HFFc6 (cell line): Measurements from ENCODE around the gene ELOVL6. TPM values are rescaled to one million over a fixed set of nuclear protein-coding genes. Genes with fewer than 3 reads are reported as not detected.
A peak's percentile ranks its signal among the peaks of the same experiment; 100 is the strongest.

ENCODE experiments used
- DNase-seq: peaks from one replicate; pipeline ENCODE4 v3.0.0-alpha.2; 2018
- H3K27ac Mint-ChIP-seq: 2 replicates; pipeline ENCODE4 v1.8.0; 2020; ENCODE audit warnings: mild to moderate bottlenecking, mixed read lengths
- H3K27me3 Mint-ChIP-seq: 2 replicates; pipeline ENCODE4 v1.8.0; 2021; ENCODE audit warnings: mild to moderate bottlenecking, moderate library complexity, mixed read lengths; ENCODE audit not compliant: insufficient read depth
- H3K36me3 Mint-ChIP-seq: 2 replicates; pipeline ENCODE4 v1.8.0; 2021; ENCODE audit warnings: low read depth, mixed read lengths
- H3K4me1 Mint-ChIP-seq: 2 replicates; pipeline ENCODE4 v1.8.0; 2020; ENCODE audit warnings: low read depth, mixed read lengths
- H3K4me3 Mint-ChIP-seq: 2 replicates; pipeline ENCODE4 v1.8.0; 2020; ENCODE audit warnings: mild to moderate bottlenecking, moderate library complexity, mixed read lengths
- H3K9me3 Mint-ChIP-seq: 2 replicates; pipeline ENCODE4 v1.8.0; 2020; ENCODE audit warnings: mild to moderate bottlenecking, mixed read lengths
- total RNA-seq, 6 experiments: library from RNA; stranded (reverse); fragmentation: NEBNext Ultra II Directional; extraction: Animal tissue kit (Norgen Biotek cat#: 25700); gene quantifications; 2 replicates in 1 of 6; 3 replicates in 5 of 6; pipeline ENCODE4 v1.2.3, GENCODE V29; 2021
- TF ChIP-seq, protein P1 (sequence below): fragments of 200-600 bp; sonication (generic); IDR thresholded peaks from 2 replicates; pipeline ENCODE4 v1.5.0; 2021; ENCODE audit warnings: antibody characterized with exemption, mild to moderate bottlenecking

ELOVL6 gene
- total RNA-seq, 6 experiments from 2014 or later: 21.0 to 26.2 (median 22.5) TPM

DNA sequence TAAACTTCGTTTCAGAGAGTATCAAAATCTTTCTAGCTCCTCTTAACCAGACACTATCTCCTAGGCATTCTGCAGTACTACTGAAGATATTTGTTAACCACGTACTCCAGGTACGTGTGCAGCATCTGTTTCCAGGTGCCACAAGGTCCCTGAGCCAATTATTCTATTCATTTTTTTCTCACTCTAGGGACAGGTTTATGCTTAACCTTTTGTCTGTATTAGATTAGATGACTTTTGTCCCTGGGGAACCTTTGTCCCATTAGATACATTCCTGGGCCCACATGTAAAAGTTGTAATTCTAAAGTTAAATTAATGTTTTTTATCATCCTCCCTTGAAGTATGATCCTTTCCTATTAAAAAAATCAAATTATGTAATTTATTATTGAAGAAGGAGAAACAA lies 16.5 kb downstream of the ELOVL6 start:
- Mint-ChIP-seq H3K4me1 (peaks cover 20% of the 10 kb centered on the region), H3K36me3 (peaks cover 10% of the 10 kb centered on the region), H3K27ac (no peak overlapping the region), H3K4me3 (no peak overlapping the region), H3K27me3 (peaks cover 2% of the 10 kb centered on the region), H3K9me3 (no peaks in the 10 kb centered on the region)
- TF ChIP-seq, protein P1, sequence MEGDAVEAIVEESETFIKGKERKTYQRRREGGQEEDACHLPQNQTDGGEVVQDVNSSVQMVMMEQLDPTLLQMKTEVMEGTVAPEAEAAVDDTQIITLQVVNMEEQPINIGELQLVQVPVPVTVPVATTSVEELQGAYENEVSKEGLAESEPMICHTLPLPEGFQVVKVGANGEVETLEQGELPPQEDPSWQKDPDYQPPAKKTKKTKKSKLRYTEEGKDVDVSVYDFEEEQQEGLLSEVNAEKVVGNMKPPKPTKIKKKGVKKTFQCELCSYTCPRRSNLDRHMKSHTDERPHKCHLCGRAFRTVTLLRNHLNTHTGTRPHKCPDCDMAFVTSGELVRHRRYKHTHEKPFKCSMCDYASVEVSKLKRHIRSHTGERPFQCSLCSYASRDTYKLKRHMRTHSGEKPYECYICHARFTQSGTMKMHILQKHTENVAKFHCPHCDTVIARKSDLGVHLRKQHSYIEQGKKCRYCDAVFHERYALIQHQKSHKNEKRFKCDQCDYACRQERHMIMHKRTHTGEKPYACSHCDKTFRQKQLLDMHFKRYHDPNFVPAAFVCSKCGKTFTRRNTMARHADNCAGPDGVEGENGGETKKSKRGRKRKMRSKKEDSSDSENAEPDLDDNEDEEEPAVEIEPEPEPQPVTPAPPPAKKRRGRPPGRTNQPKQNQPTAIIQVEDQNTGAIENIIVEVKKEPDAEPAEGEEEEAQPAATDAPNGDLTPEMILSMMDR: no peak
- no peak for DNase-seq

DNA sequence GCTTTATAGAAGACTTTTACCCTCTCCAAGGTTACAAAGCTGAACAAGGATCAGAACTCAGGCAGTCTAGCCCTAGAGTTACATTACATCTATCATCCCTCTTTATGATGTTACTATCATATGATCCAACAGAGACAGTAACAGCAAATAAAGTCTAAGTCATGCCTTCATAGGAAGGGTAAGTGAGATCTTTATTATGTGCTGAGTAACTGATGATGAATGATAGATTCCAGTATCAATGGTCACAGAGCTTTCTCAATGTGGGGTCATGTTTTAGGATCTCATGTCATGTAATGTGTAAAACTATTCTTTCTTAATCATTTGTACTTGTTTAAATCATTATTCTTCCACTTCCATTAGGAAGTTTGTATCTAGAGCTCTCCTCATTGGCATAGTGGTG lies 22.8 kb downstream of the ELOVL6 start:
- H3K27me3 Mint-ChIP-seq: peaks cover 2% of the 10 kb centered on the region; the same call in 1 of the 2 replicates
- no peaks in the 10 kb centered on the region for H3K9me3 Mint-ChIP-seq
- peaks cover 5% of the 10 kb centered on the region; the same call in 1 of the 2 replicates for H3K4me1 Mint-ChIP-seq
- H3K36me3 Mint-ChIP-seq: peaks cover 10% of the 10 kb centered on the region
- H3K27ac Mint-ChIP-seq: no peak overlapping the region
- H3K4me3 Mint-ChIP-seq: no peak overlapping the region
- TF ChIP-seq, protein P1: no peak
- peak; percentile 23 for DNase-seq

- peaks cover 4% of the 10 kb centered on the region for H3K36me3 Mint-ChIP-seq
- H3K4me3 Mint-ChIP-seq: no peak overlapping the region
- no peak overlapping the region for H3K27ac Mint-ChIP-seq
- peaks cover 2% of the 10 kb centered on the region; the same call in 1 of the 2 replicates for H3K27me3 Mint-ChIP-seq
- no peak for DNase-seq
- H3K4me1 Mint-ChIP-seq: peaks cover 5% of the 10 kb centered on the region; the same call in 1 of the 2 replicates
- H3K9me3 Mint-ChIP-seq: no peaks in the 10 kb centered on the region
- TF ChIP-seq, protein P1: no peak
Observed at GRCh38 chr4:110172972-110173371, 25.4 kb downstream of the ELOVL6 start.

GRCh38 chr4:110171971-110172370 lies 26.4 kb downstream of the ELOVL6 start:
- no peaks in the 10 kb centered on the region for H3K36me3 Mint-ChIP-seq
- no peaks in the 10 kb centered on the region for H3K9me3 Mint-ChIP-seq
- DNase-seq: no peak
- TF ChIP-seq, protein P1: no peak
- H3K27ac Mint-ChIP-seq: no peak overlapping the region
- no peak overlapping the region for H3K4me3 Mint-ChIP-seq
- peaks cover under 1% of the 10 kb centered on the region; the same call in 1 of the 2 replicates for H3K27me3 Mint-ChIP-seq
- peaks cover 9% of the 10 kb centered on the region; the same call in 1 of the 2 replicates for H3K4me1 Mint-ChIP-seq

- H3K4me1 Mint-ChIP-seq: peaks cover 18% of the 10 kb centered on the region
- TF ChIP-seq, protein P1: peak; percentile 37
- no peaks in the 10 kb centered on the region for H3K9me3 Mint-ChIP-seq
- no peak for DNase-seq
- no peaks in the 10 kb centered on the region for H3K27me3 Mint-ChIP-seq
- no peak overlapping the region for H3K4me3 Mint-ChIP-seq
- H3K27ac Mint-ChIP-seq: no peak overlapping the region
- H3K36me3 Mint-ChIP-seq: no peaks in the 10 kb centered on the region
Observed at GRCh38 chr4:110170861-110171260, 27.6 kb downstream of the ELOVL6 start.
